GM18858 (cell line): Measurements from ENCODE around the gene REXO5.
A peak's percentile ranks its signal among the peaks of the same experiment; 100 is the strongest.
"Not testable (repeated sequence)": the region's sequence is repeated elsewhere in the genome, so short reads cannot be mapped to it uniquely, and the experiment has no call there.

Experiments used
- ATAC-seq: cut with Tn5 transposase; IDR thresholded peaks from one replicate; pipeline ENCODE4 v1.9.1; 2021; ENCODE audit not compliant: unreplicated experiment

Gene REXO5, protein sequence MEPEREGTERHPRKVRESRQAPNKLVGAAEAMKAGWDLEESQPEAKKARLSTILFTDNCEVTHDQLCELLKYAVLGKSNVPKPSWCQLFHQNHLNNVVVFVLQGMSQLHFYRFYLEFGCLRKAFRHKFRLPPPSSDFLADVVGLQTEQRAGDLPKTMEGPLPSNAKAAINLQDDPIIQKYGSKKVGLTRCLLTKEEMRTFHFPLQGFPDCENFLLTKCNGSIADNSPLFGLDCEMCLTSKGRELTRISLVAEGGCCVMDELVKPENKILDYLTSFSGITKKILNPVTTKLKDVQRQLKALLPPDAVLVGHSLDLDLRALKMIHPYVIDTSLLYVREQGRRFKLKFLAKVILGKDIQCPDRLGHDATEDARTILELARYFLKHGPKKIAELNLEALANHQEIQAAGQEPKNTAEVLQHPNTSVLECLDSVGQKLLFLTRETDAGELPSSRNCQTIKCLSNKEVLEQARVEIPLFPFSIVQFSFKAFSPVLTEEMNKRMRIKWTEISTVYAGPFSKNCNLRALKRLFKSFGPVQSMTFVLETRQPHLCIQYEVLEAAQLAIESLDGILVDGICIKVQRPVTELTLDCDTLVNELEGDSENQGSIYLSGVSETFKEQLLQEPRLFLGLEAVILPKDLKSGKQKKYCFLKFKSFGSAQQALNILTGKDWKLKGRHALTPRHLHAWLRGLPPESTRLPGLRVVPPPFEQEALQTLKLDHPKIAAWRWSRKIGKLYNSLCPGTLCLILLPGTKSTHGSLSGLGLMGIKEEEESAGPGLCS

GRCh38 chr16:20806168-20807050, at the start of gene REXO5, which contains the start of gene ERI2:
Gene REXO5 (plus strand): TSS chr16:20806527. CDS start chr16:20806954, 427 bp downstream.
Gene ERI2 (minus strand): TSS chr16:20806472. CDS start chr16:20806430, 42 bp downstream.
- peak; percentile 49 for ATAC-seq

DNA sequence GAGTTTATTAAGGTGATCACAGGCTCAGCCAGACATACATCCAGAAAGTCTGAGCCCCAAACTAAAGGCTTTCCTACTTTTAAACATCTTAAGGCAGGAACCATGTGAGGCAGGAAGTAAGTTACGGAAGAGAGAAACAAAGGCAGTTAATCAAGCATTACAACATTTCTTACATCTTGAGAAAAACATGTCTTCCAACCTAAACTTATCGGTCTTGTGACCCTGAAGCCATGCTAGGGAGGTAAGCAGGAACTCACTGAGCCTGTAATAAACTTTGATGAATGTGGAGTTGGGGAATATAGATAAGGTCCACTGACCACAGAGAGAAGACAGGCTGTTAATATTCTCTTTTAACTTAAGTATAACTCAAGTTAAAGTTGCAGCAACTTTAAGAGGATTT, 46.0 kb upstream of the REXO5 start:
- no peak for ATAC-seq

DNA sequence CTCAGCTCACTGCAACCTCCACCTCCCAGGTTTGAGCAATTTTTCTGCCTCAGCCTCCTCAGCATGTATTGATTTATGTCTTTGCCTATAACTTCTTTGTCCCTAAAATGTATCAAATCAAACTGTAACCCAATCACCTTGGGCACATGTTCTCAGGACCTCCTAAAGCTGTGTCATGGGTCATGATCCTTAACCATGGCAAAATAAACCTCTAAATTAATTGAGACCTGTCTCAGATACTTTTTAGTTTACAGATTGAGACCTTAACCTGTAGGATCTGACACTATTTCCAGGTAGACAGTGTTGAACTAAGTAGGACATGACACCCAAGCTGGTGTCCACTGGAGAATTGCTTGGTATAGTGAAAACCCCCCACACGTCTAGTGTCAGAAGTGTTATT, 45.2 kb upstream of the REXO5 start:
- no peak for ATAC-seq

DNA sequence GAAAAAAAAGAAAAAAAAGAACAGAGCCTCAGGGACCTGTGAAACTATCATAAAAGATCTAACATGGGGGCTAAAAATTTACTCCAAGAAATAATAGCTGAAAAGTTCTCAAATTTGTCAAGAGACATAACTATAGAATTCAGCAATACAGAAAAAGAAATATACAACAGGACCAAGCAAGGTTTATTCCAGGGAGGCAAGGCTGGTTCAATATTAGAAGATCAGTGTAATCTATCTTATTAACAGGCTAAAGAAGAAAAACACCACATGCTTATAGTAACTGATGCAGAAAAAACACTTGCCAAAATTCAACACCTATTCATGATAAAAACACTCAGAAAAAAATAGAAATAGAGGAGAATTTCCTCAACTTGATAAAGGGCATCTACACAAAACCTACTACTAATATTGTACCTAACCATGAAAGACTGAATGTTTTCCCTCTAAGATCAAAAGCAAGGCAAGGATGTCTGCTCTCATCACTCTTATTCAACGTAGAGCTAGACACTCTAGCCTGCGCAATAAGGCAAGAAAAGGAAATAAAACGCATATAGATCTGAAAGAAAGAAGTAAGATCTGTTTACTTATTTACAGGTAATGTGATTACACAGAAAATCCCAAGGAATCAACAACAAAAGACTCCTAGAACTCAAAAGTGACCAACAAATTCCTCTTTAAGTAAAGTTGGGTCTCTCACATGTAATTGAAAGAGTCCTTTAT, 43.8 kb upstream of the REXO5 start:
- no peak for ATAC-seq

DNA sequence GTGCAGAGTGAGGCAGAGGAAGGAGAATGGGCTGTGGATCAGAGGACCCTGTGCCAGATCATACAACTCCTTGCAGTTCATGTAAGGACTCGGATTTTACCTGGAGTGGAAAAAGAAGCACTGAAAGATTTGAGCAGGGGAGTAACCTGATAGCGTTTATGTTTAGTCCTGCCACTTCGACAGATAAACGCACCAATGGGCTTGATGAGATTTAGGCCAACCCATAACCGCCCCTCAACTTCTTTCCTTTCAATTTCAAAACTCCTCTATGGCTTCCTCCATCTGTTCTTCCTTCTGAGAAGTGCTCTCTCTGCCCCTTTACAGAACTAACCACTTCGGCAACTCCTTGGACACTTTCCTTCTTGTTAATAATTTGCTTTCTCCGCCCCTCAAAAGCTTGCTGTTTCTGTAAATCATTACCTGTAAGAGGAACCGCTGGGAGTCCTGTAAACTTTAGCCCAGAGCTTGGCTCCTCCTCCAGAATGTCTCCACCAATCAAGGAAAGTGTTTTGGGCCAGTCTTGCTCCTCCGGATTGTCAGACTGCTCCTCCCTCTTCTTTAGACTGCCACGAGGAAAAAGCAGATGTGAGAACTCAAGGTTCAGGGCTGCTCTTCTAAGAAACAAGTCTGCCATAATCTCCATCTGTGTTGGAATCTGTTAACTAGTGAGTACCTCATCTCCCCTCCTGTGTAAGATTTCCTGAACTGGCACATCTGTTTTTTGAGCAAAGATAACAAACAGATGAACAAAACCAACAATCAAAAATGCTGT, 42.7 kb upstream of the REXO5 start, which contains the start of gene ACSM3:
ACSM3 (plus strand) TSS at position 554 of the 772 bp plus-strand sequence. CDS start 6,021 bp downstream, outside the sequence.
- ATAC-seq = peak; percentile 90

DNA sequence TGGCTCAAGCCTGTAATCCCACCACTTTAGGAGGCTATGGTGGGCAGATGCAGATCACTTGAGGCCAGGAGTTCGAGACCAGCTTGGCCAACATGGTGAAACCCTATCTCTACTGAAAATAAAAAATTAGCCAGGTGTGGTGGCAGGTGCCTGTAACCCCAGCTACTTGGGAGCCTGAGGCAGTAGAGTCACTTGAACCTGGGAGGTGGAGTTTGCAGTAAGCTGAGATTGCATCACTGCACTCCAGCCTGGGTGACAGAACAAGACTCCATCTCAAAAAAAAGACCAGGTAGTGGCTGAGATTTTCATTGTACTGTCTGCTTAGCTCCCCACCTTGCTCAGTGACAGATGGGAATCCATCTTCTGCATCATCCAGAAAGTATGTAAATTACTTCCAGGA, 41.9 kb upstream of the REXO5 start:
- ATAC-seq = not testable (repeated sequence)

DNA sequence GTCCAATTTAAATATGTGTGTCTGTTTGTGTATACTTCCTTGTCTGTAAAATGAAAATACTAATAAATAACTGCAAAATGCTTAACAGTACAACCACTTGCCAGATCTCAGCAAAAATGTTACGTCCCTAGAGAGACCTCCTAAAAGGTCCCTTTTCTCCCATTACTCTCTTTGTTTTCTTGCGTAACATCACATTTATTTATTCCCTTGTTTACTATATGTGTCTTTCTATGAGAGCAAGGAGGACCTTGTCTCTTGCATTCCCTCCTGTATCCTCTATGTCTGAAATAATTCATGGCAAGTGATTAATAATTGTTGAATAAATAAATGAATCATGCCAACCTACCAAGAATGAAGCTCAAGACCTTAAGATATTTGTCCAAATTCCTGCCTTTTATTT, 40.6 kb upstream of the REXO5 start:
- no peak for ATAC-seq

GRCh38 chr16:20766294-20766693, 40.0 kb upstream of the REXO5 start:
- no peak for ATAC-seq

- ATAC-seq = no peak
Observed at GRCh38 chr16:20767577-20767976, 38.8 kb upstream of the REXO5 start.

GRCh38 chr16:20768121-20768520, 38.2 kb upstream of the REXO5 start:
- no peak for ATAC-seq

GRCh38 chr16:20768818-20769217, 37.5 kb upstream of the REXO5 start:
- ATAC-seq = no peak

GRCh38 chr16:20773679-20774078, 32.6 kb upstream of the REXO5 start:
- ATAC-seq = no peak

- ATAC-seq = no peak
Observed at GRCh38 chr16:20774703-20775362, 31.5 kb upstream of the REXO5 start.

GRCh38 chr16:20781697-20782096, 24.6 kb upstream of the REXO5 start:
- no peak for ATAC-seq

DNA sequence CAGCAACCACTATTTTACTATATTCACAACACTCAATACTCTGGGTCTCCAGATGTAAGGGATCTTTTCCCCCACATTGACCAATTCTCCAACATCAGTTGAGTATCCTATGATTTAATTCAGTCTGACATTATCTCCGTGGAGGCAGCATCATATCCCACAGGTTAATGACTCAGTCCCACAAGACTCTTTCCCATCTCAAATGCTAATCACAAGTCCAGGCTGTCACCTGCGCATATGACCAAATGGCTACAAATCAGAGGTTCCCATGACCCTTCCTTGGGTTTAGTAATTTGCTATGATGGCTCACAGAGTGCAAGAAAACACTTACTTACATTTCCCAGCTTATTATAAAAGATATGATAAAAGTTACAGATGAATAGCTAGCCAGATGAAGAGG, 23.9 kb upstream of the REXO5 start:
- ATAC-seq = no peak

- no peak for ATAC-seq
Observed at GRCh38 chr16:20784204-20784603, 22.1 kb upstream of the REXO5 start.

- no peak for ATAC-seq
Observed at GRCh38 chr16:20789130-20789529, 17.2 kb upstream of the REXO5 start.

GRCh38 chr16:20791923-20792612, 14.3 kb upstream of the REXO5 start:
- no peak for ATAC-seq
